Activated T-helper 17 cell treated with anti-CD3 and anti-CD28 coated beads, Interleukin-2, amount 50 U/mL, for 72 hours (primary cell): Measurements from ENCODE around the gene MPZL1. TPM values are rescaled to one million over a fixed set of nuclear protein-coding genes. Genes with fewer than 3 reads are reported as not detected.

Experiments used
- ATAC-seq: fragments of 150-1000 bp; cut with Tn5 transposase; replicated peaks from 2 replicates; pipeline ENCODE4 v1.10.0; 2021; ENCODE audit warnings: mild to moderate bottlenecking, moderate library complexity
- H3K27ac Mint-ChIP-seq: one replicate; pipeline ENCODE4 v1.8.0; 2022; ENCODE audit warnings: mixed read lengths
- H3K27me3 Mint-ChIP-seq: one replicate; pipeline ENCODE4 v1.8.0; 2022; ENCODE audit warnings: mixed read lengths
- H3K36me3 Mint-ChIP-seq: one replicate; pipeline ENCODE4 v1.8.0; 2022; ENCODE audit warnings: low read depth, mild to moderate bottlenecking, mixed read lengths
- H3K4me1 Mint-ChIP-seq: one replicate; pipeline ENCODE4 v1.8.0; 2022; ENCODE audit warnings: mixed read lengths
- H3K4me3 Mint-ChIP-seq: one replicate; pipeline ENCODE4 v1.8.0; 2022; ENCODE audit warnings: mild to moderate bottlenecking, mixed read lengths
- H3K9me3 Mint-ChIP-seq: one replicate; pipeline ENCODE4 v1.8.0; 2022; ENCODE audit warnings: mixed read lengths
- total RNA-seq, 2 donors: library from RNA; stranded (reverse); gene quantifications; one replicate each; pipeline ENCODE4 v1.2.3, GENCODE V29; 2022

MPZL1 gene
- total RNA-seq, 2 donors from 2014 or later, result 24.4 to 27.0 TPM

GRCh38 chr1:167705250-167705649 lies 16.5 kb upstream of the MPZL1 start:
- Mint-ChIP-seq H3K4me1 (peaks cover 31% of the 10 kb centered on the region), H3K36me3 (peaks cover 64% of the 10 kb centered on the region), H3K4me3 (no peak overlapping the region), H3K27me3 (no peaks in the 10 kb centered on the region), H3K9me3 (no peaks in the 10 kb centered on the region), H3K27ac (peak overlapping the region; percentile 43)
- no peak for ATAC-seq

GRCh38 chr1:167706363-167706762 lies 15.4 kb upstream of the MPZL1 start:
- Mint-ChIP-seq H3K36me3 (peaks cover 57% of the 10 kb centered on the region), H3K27ac (no peak overlapping the region)
- no peak for ATAC-seq

GRCh38 chr1:167706931-167707877 lies 14.6 kb upstream of the MPZL1 start:
- H3K27ac Mint-ChIP-seq, result peak overlapping the region; percentile 57
- H3K27me3 Mint-ChIP-seq, result no peaks in the 10 kb centered on the region
- peak; percentile 72 for ATAC-seq
- H3K4me1 Mint-ChIP-seq, result peaks cover 31% of the 10 kb centered on the region
- H3K4me3 Mint-ChIP-seq, result no peak overlapping the region
- no peaks in the 10 kb centered on the region for H3K9me3 Mint-ChIP-seq
- H3K36me3 Mint-ChIP-seq, result peaks cover 48% of the 10 kb centered on the region

More at GRCh38 chr1:167706363-167706762, 15.4 kb upstream of the MPZL1 start:
- Mint-ChIP-seq H3K9me3 (no peaks in the 10 kb centered on the region), H3K4me3 (no peak overlapping the region), H3K27me3 (no peaks in the 10 kb centered on the region), H3K4me1 (peaks cover 31% of the 10 kb centered on the region)

GRCh38 chr1:167707942-167708341 lies 13.8 kb upstream of the MPZL1 start:
- no peak overlapping the region for H3K4me3 Mint-ChIP-seq
- peaks cover 31% of the 10 kb centered on the region for H3K4me1 Mint-ChIP-seq
- H3K27ac Mint-ChIP-seq, result peak overlapping the region; percentile 57
- peaks cover 41% of the 10 kb centered on the region for H3K36me3 Mint-ChIP-seq
- H3K9me3 Mint-ChIP-seq, result no peaks in the 10 kb centered on the region
- H3K27me3 Mint-ChIP-seq, result no peaks in the 10 kb centered on the region
- peak; percentile 86 for ATAC-seq

- Mint-ChIP-seq H3K9me3 (no peaks in the 10 kb centered on the region), H3K4me1 (peaks cover 28% of the 10 kb centered on the region), H3K36me3 (peaks cover 31% of the 10 kb centered on the region), H3K27ac (peak overlapping the region; percentile 57), H3K27me3 (no peaks in the 10 kb centered on the region), H3K4me3 (no peak overlapping the region)
- no peak for ATAC-seq
Measured at GRCh38 chr1:167708940-167709389, 12.8 kb upstream of the MPZL1 start.

GRCh38 chr1:167710836-167711235 lies 10.9 kb upstream of the MPZL1 start:
- H3K9me3 Mint-ChIP-seq, result no peaks in the 10 kb centered on the region
- peaks cover 40% of the 10 kb centered on the region for H3K4me1 Mint-ChIP-seq
- H3K27ac Mint-ChIP-seq, result no peak overlapping the region
- H3K36me3 Mint-ChIP-seq, result peaks cover 29% of the 10 kb centered on the region
- H3K4me3 Mint-ChIP-seq, result no peak overlapping the region
- H3K27me3 Mint-ChIP-seq, result no peaks in the 10 kb centered on the region
- ATAC-seq, result no peak

- no peaks in the 10 kb centered on the region for H3K9me3 Mint-ChIP-seq
- H3K36me3 Mint-ChIP-seq, result peaks cover 22% of the 10 kb centered on the region
- no peak overlapping the region for H3K27ac Mint-ChIP-seq
- H3K4me1 Mint-ChIP-seq, result peaks cover 40% of the 10 kb centered on the region
- ATAC-seq, result no peak
- H3K4me3 Mint-ChIP-seq, result no peak overlapping the region
- H3K27me3 Mint-ChIP-seq, result no peaks in the 10 kb centered on the region
Measured at GRCh38 chr1:167711797-167712196, 10.0 kb upstream of the MPZL1 start.

- peaks cover 26% of the 10 kb centered on the region for H3K4me1 Mint-ChIP-seq
- ATAC-seq, result no peak
- peak overlapping the region; percentile 84 for H3K4me3 Mint-ChIP-seq
- peak overlapping the region; percentile 96 for H3K27ac Mint-ChIP-seq
- H3K36me3 Mint-ChIP-seq, result peaks cover 17% of the 10 kb centered on the region
- H3K9me3 Mint-ChIP-seq, result no peaks in the 10 kb centered on the region
- no peaks in the 10 kb centered on the region for H3K27me3 Mint-ChIP-seq
Measured at GRCh38 chr1:167713330-167714081, 8.3 kb upstream of the MPZL1 start.

GRCh38 chr1:167714098-167714438 lies 7.7 kb upstream of the MPZL1 start:
- Mint-ChIP-seq H3K27me3 (no peaks in the 10 kb centered on the region), H3K27ac (peak overlapping the region; percentile 96), H3K36me3 (peaks cover 17% of the 10 kb centered on the region), H3K9me3 (no peaks in the 10 kb centered on the region), H3K4me1 (peaks cover 22% of the 10 kb centered on the region), H3K4me3 (peak overlapping the region; percentile 84)
- ATAC-seq, result peak; percentile 77

GRCh38 chr1:167714439-167715156 lies 7.2 kb upstream of the MPZL1 start:
- H3K27me3 Mint-ChIP-seq, result no peaks in the 10 kb centered on the region
- peaks cover 17% of the 10 kb centered on the region for H3K36me3 Mint-ChIP-seq
- peak; percentile 63 for ATAC-seq
- peak overlapping the region; percentile 96 for H3K27ac Mint-ChIP-seq
- peaks cover 25% of the 10 kb centered on the region for H3K4me1 Mint-ChIP-seq
- H3K9me3 Mint-ChIP-seq, result no peaks in the 10 kb centered on the region
- peak overlapping the region; percentile 84 for H3K4me3 Mint-ChIP-seq

- peak; percentile 57 for ATAC-seq
- Mint-ChIP-seq H3K9me3 (no peaks in the 10 kb centered on the region), H3K27ac (peak overlapping the region; percentile 96), H3K4me3 (peak overlapping the region; percentile 84), H3K27me3 (no peaks in the 10 kb centered on the region), H3K4me1 (peaks cover 26% of the 10 kb centered on the region), H3K36me3 (peaks cover 17% of the 10 kb centered on the region)
Measured at GRCh38 chr1:167715157-167715999, 6.4 kb upstream of the MPZL1 start.

GRCh38 chr1:167716000-167716271 lies 5.8 kb upstream of the MPZL1 start:
- H3K4me1 Mint-ChIP-seq, result peaks cover 26% of the 10 kb centered on the region
- no peaks in the 10 kb centered on the region for H3K27me3 Mint-ChIP-seq
- H3K9me3 Mint-ChIP-seq, result no peaks in the 10 kb centered on the region
- ATAC-seq, result no peak
- peak overlapping the region; percentile 96 for H3K27ac Mint-ChIP-seq
- peak overlapping the region; percentile 84 for H3K4me3 Mint-ChIP-seq
- H3K36me3 Mint-ChIP-seq, result peaks cover 17% of the 10 kb centered on the region

- H3K27ac Mint-ChIP-seq, result peak overlapping the region; percentile 96
Measured at GRCh38 chr1:167717351-167717750, 4.4 kb upstream of the MPZL1 start.

More at GRCh38 chr1:167717351-167717750, 4.4 kb upstream of the MPZL1 start:
- H3K36me3 Mint-ChIP-seq, result peaks cover 17% of the 10 kb centered on the region
- ATAC-seq, result no peak
- H3K4me1 Mint-ChIP-seq, result peaks cover 32% of the 10 kb centered on the region
- H3K27me3 Mint-ChIP-seq, result no peaks in the 10 kb centered on the region
- H3K9me3 Mint-ChIP-seq, result no peaks in the 10 kb centered on the region
- peak overlapping the region; percentile 84 for H3K4me3 Mint-ChIP-seq
